ENCODE measurements around the gene TMPRSS13.
"Not testable (repeated sequence)": the region's sequence is repeated elsewhere in the genome, so short reads cannot be mapped to it uniquely, and the experiment has no call there.

DNA sequence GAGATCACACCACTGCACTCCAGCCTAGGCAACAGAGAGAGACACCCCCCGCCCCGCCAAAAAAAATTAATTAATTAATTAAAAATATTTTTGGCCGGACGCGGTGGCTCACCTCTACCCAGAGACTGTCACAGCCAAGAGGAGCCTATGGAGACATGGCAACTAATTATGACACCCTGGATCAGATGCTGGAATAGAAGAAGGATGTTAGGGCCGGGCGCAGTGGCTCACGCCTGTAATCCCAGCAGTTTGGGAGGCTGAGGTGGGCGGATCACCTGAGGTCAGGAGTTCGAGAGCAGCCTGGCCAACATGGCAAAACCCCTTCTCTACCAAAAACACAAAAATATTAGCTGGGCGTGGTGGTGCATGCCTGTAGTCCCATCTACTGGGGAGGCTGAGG, 19.3 kb upstream of the TMPRSS13 start:
- TF ChIP-seq, protein P1, sequence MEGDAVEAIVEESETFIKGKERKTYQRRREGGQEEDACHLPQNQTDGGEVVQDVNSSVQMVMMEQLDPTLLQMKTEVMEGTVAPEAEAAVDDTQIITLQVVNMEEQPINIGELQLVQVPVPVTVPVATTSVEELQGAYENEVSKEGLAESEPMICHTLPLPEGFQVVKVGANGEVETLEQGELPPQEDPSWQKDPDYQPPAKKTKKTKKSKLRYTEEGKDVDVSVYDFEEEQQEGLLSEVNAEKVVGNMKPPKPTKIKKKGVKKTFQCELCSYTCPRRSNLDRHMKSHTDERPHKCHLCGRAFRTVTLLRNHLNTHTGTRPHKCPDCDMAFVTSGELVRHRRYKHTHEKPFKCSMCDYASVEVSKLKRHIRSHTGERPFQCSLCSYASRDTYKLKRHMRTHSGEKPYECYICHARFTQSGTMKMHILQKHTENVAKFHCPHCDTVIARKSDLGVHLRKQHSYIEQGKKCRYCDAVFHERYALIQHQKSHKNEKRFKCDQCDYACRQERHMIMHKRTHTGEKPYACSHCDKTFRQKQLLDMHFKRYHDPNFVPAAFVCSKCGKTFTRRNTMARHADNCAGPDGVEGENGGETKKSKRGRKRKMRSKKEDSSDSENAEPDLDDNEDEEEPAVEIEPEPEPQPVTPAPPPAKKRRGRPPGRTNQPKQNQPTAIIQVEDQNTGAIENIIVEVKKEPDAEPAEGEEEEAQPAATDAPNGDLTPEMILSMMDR (IDR thresholded peaks at IDR 0.05) = not testable (repeated sequence)
- TF ChIP-seq POLR2A (IDR thresholded peaks at IDR 0.05) = not testable (repeated sequence)

All from esophagus squamous epithelium (tissue), 4 donors.